ENCODE data around the gene DCC. TPM values are rescaled to one million over a fixed set of nuclear protein-coding genes. Genes with fewer than 3 reads are reported as not detected.

DCC gene
- total RNA-seq, 1 donor from 2014 or later, result 0.06 TPM

- no peak for DNase-seq (ENCODE audit: extremely low read depth, low read depth, low spot score)
Observed at GRCh38 chr18:52409727-52410126, 69.7 kb downstream of the DCC start.

DNA sequence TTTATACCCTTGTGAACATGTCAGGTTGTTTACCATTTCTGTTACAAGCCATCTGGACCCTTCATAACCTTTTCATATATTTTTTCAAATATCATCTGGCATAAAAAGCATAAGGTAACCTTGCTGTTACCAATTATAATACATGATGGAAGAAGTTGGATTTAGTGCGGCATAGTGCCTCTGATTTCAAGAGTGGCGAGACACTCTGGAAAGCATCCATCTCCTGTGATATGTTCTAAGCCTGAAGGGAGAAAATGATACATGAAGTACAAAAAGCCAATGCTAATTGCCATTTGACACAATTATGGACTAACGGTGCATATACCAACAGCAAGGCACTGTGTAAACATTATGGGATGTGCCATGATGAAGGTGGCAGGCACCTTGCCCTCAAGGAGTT lies 75.1 kb downstream of the DCC start:
- DNase-seq (ENCODE audit: extremely low read depth, low read depth, low spot score), result no peak

DNA sequence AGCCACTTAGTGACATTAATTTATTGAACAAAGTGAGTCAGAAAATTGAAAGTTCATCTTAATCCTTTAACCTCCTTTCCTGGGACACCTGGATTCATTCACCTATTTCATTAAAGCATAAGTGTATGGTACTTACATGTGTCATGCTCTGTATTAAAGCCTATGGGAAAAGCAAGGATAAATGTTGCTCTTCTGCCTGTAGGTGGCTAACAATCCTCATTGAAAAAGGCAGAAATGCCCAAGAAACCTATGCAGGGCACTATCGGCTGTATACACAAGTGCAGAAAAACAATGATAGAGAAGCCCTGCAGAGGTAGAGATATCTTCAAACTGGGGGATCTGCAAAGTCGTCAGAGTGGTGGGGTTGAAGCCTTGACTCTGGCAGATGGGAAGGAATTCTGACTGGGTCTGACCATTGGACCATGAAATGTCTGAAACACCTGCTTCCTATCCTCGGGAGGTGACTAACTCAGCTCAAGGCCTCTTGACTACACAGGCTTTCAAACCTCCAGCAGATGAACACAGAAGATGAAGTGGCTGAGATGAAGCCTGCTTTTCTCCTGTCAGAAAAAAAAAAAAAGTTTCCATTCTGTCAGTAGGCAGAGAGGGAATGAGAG lies 83.1 kb downstream of the DCC start:
- DNase-seq (ENCODE audit: extremely low read depth, low read depth, low spot score), result no peak

- no peak for DNase-seq (ENCODE audit: extremely low read depth, low read depth, low spot score)
Observed at GRCh38 chr18:52426041-52426440, 86.0 kb downstream of the DCC start.

- no peak for DNase-seq (ENCODE audit: extremely low read depth, low read depth, low spot score)
Observed at GRCh38 chr18:52426462-52426861, 86.5 kb downstream of the DCC start.

- DNase-seq (ENCODE audit: extremely low read depth, low read depth, low spot score), result no peak
Observed at GRCh38 chr18:52427521-52428175, 87.7 kb downstream of the DCC start.

GRCh38 chr18:52431683-52432082 lies 91.7 kb downstream of the DCC start:
- no peak for DNase-seq (ENCODE audit: extremely low read depth, low read depth, low spot score)

- DNase-seq (ENCODE audit: extremely low read depth, low read depth, low spot score), result no peak
Observed at GRCh38 chr18:52433797-52434196, 93.8 kb downstream of the DCC start.

DNA sequence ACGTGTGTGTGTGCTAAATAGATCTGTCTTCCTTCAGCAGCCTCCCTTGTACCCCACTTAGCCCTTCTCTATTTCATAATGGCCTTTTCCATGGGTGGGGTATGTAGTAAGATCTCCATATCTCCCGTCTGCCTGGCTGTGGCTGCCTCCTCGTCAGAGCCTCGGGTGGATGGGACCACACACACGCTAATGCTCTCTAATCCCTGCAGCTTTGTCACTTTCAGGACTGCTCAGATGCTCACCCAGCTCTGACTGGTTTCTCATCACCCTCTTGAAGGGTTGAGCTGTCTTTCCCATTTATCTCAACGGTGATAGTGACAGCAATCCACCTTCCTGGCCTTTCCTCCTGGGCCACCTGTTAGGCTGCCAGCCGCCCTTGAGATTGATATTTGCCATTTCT lies 95.3 kb downstream of the DCC start:
- no peak for DNase-seq (ENCODE audit: extremely low read depth, low read depth, low spot score)

DNA sequence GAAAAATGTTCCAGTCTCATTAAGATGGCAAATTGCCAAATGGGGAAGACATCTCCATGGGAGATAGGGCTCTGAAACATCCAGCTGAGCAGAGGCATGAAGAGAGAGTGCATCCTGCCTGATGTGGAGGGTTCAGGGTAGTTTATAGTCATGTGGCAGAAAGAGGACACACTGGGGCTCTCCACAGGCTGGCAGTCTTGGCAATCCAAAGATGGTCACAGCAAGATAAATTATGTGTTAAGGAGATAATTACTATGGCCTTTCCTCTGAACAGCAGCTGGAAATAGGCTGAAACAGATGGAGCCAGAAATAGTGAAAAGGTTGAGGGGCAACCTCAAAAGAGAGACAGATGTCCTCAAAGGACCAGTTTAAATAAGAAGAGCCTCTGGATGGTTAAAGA lies 97.2 kb downstream of the DCC start:
- no peak for DNase-seq (ENCODE audit: extremely low read depth, low read depth, low spot score)

- DNase-seq (ENCODE audit: extremely low read depth, low read depth, low spot score), result no peak
Observed at GRCh38 chr18:52439457-52439856, 99.5 kb downstream of the DCC start.

DNA sequence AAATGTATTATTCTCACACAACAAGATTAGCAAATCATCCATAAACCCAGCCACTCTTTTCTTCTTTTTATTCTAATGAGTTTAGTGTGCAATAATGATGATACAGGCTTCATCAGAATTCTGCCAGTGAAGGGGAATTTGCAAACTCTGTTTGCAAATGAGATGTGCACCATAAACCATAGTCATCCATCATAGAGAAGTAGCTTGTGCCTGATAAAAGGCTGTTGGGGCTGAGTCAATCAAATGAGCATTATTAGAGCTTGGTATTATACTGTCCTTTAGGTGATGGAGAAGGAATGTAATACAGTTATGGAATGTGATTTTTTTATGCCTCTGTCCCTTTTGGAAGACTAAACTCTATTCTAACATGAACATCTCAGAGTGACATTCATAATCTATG lies 101.8 kb downstream of the DCC start:
- DNase-seq (ENCODE audit: extremely low read depth, low read depth, low spot score), result no peak

DNA sequence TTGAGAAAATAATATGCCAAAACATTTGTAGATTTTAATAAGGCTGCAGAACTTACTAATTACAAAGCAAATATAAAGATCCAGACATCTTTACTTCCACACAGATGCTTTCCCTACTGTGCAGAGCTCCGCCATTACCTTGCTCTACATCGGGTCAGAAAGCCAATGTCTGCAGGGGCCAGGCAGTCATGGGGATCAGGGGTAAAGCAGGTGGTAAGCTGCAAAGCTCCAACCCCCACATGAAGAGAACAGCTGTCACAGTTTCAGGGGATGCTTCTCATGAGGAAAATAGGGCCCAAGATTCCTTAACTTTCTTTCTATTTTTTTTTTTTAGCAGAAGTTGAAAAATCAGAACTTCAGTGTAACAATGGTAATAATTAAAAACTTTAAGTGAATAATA lies 102.7 kb downstream of the DCC start:
- no peak for DNase-seq (ENCODE audit: extremely low read depth, low read depth, low spot score)

DNA sequence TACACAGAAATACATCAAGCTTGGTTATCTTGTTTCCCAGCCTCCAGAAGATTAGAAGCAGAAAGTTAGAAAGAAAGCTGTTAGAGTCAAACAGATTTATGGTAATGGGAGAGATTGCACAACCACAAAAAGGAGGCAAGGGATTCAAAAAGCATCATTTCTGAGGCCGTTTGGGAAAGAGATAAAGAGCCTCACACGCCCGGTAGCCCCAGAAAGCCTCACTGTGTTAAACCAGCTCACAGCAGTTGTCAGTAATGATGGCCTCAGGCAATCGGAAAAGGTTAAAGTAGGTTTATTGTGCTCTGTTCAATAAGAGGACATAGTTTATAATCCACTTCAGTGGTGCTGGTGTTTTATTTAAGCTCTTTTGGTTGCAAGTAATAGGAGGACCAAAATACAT lies 111.3 kb downstream of the DCC start:
- no peak for DNase-seq (ENCODE audit: extremely low read depth, low read depth, low spot score)

GRCh38 chr18:52451851-52452250 lies 111.9 kb downstream of the DCC start:
- DNase-seq (ENCODE audit: extremely low read depth, low read depth, low spot score), result no peak

DNA sequence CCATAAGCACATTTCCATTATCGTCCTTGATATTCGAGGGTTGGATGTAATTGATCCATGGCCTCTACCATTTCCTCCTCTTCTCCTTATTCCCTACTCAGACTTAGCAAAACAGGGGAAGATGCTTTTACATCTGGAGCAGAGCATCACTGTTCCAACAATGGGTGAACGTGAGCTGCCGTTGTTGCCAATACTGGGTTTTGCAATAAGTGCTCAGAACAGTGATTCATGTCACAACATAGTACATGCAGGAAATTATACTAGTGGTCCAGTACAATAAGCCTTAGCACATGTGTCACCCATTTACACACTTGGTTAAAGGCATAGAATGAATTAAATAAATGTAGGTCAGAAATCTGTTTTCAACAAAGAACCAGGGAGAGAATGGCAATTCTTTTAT lies 112.4 kb downstream of the DCC start:
- DNase-seq (ENCODE audit: extremely low read depth, low read depth, low spot score), result no peak

DNA sequence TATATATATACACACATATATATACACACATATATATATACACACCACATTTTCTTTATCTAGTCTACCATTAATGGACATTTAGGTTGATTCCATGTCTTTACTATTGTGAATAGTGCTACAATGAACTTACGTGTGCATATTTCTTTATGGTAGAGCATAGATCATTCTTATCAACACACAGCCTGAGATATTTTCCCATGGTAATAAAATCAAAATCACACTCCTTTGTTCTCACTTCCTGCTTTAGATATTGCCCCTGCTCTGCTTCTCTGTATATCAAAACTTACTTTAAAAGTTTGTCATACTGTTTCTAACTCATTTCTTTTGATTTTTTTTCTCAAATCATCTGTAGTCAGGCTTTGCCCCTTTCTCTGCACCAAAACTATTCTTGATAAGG lies 119.9 kb downstream of the DCC start:
- DNase-seq (ENCODE audit: extremely low read depth, low read depth, low spot score), result no peak

- DNase-seq (ENCODE audit: extremely low read depth, low read depth, low spot score), result no peak
Observed at GRCh38 chr18:52462853-52463252, 122.9 kb downstream of the DCC start.

DNA sequence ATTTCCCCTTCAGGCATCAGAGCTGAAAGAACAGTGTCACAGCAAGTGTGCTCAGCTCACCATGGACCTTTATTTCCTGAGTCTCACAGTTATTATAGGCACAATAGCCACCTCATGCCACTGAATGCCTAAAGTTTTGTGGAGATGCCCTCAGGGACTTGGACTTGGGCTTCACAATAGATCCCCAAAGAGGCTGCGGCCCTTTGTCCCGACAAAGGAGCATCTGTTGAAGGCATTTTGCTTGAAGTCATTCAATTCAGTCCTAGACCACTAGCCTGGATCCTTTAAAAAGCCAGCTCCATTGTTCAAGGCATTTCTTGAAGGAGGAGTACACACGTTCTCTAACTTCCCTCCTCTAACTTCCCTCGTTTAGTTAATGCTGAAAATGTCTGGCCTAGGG lies 125.4 kb downstream of the DCC start:
- no peak for DNase-seq (ENCODE audit: extremely low read depth, low read depth, low spot score)

GRCh38 chr18:52468496-52468895 lies 128.5 kb downstream of the DCC start:
- DNase-seq (ENCODE audit: extremely low read depth, low read depth, low spot score), result no peak

GRCh38 chr18:52475325-52475724 lies 135.3 kb downstream of the DCC start:
- DNase-seq (ENCODE audit: extremely low read depth, low read depth, low spot score), result no peak

DNA sequence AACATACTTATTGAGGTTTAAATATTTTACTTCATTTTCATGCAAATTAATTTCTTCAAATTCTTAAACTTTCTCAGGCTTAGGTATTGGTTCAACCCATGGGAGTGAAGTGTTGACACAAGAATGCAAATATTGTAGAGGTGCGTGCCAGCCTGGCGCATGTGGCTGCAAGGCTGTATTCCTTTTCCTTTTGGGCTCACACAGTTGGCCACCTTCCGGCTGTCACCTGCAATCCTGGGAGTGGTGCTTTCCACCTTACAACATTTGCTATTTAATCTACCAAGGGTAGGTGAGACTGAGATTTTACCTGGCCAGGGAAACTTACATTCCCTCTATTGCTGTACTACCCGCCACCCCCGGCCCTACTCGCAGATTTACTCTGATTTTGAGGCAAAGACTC lies 141.1 kb downstream of the DCC start:
- no peak for DNase-seq (ENCODE audit: extremely low read depth, low read depth, low spot score)

- DNase-seq (ENCODE audit: extremely low read depth, low read depth, low spot score), result no peak
Observed at GRCh38 chr18:52484977-52485376, 145.0 kb downstream of the DCC start.

Data from glomerular endothelial cell (primary cell).